ENCODE measurements around the gene MRPL53.
"Not testable (repeated sequence)": the region's sequence is repeated elsewhere in the genome, so short reads cannot be mapped to it uniquely, and the experiment has no call there.

MRPL53 gene

DNA sequence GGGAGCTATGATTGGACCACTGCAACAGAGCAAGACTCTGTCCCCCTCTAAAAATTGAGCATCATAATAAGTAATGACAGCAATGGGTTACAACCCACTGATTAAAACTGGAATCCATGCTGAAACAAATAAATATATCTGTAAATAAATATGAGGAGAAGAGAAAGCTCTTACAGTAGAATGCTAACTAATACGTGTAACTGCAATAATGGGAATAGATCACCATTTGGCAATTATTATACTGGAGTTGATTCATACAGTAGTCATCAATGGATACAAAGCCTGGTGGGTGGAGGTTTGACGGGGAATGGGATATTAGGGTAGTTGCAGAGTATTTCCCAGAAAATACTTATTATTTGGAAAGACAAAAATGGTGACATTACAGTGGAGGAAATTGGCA, 23.7 kb downstream of the MRPL53 start:
- DNase-seq (ENCODE audit: low spot score) = no peak

DNA sequence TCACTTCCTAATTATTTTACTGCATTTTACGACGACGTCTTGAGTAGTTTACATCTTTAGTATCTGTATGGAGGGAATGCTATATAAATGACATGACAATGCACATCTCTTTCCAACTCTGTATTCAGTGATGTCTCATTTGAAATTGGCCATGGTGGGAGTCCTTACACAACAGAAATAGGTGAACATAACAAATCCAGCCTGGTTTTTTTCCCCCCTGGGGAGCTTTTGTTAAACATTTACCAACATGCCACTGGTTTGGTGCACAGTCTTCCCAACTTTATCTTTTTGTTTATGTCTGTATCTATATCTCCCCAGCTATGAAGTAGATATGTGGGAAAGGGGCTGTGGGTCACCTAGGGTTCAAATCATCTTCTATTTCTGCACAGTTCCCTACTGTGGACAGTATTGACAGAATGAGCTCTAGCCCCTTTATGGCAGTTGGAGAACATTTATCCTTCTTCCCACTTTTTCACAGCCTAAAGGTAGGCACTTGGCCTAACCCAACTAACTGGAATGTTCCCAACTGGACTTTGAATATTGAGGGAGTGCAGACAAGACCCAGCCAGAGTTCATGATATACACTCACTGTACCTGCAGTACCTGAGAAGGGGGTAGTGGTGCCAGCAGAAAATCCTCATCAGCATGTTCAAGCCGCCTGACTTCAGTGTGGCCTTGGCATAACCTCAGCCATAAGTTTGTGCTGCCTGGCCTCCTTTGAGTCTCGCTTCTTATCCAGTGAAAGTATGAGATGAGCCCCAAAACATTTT, 25.1 kb downstream of the MRPL53 start:
- no peak for DNase-seq (ENCODE audit: low spot score)

DNA sequence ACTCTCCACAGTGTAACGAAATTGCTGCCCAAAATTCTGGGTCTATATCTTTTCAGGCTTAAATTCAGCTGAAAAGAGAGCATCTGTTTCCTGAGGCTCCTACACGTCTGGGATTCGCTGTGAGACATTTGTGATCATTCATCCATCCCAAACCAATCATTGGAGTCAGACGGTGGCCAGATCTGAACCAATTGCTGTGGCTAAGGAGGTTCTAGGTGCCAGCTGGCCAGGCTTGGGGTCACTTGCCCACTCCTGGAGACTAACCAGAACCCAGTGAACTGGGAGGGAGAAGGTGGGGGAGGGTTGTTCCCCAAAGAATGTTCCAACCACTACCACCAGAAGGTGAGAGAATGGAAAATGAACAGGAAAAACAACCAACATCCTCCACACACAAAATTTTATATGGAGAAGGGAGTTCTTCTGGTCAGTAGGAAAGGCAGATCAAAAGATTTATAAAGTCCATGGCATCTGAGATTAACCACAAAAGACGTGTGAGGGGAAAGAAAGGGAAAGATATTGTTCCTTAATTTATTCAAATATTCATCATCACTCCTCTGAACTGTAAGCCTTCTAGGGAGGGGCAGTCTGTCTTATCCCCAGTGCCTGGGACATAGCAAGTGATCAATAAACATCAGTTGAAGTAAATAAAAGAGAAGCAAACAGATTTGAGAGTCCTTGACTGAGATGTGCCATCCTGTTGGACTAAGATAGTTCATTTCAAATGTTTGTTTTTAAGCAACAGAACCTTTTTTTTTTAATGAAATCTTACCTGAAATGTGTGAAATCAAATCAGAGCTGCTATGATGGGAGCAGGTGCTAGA, 27.8 kb downstream of the MRPL53 start:
- DNase-seq (ENCODE audit: low spot score) = no peak

DNA sequence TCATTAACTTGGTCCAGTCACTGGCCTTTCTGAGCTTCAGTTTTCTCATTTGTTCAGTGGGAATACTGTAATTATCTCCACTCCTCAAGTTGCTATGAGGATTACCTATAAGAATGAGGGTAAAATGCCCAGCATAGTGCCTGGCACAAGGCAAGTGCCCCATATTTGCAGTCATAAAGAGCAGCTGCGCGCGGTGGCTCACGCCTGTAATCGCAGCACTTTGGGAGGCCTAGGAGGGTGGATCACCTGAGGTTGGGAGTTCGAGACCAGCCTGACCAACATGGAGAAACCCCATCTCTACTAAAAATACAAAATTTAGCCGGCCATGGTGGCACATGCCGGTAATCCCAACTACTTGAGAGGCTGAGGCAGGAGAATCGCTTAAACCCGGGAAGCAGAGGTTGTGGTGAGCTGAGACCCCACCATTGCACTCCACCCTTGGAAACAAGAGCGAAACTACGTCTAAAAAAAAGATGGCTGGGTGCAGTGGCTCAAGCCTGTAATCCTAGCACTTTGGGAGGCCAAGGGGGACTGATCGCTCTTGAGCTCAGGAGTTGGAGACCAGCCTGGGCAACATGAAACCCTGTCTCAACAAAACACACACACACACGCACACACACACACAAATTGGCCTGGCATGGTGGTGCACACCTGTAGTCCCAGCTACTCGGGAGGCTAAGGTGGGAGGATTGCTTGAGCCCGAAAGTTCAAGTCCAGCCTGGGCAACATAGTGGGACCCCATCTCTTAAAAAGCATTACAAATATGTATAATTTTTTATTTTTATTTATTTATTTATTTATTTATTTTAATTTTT, 29.8 kb downstream of the MRPL53 start:
- DNase-seq (ENCODE audit: low spot score) = not testable (repeated sequence)

DNA sequence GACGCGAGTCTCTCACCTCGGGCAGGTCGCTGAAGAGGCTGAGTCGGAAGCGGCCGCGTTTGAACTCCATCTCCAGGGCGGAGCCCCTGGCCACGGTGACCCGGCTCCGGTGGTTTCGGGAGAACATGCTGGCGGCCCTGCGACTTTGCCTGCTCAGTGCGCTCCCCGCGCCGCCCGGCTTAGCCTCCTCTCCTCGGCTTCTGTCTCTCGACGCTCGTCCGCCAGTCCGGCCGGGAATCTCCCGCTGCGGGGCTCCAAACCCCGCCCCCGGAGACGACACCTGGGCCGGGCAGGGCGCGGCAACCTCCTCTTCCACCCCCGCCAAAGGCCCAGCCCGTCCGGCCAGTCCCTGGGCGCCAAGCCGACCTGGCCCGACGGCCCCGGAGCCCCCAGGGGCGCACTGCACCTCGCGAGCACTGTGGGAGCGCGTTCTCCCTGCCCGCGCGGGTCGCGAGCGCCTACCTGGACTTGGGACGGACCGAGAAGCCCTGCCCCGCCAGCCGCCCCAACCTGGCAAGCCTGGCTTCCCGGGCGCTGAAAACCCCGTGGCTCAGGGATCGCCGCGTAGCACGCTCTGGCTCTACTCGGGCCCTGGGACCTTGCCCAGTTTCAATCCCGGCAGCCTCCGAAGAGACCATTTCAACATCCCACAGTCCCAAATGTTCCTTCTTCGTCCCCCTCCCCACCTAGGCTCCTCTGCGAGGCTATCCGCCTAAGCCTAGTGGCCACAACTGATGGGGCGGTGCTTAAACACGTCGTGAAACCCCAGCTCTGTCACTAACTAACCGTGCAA, 30.6 kb downstream of the MRPL53 start, which contains the start of gene RTKN:
Gene RTKN, minus strand, starts transcription at position 248 of the 793 bp plus-strand sequence. Its CDS starts 121 bp downstream, at position 127.
- DNase-seq (ENCODE audit: low spot score) = peak; percentile 14

DNA sequence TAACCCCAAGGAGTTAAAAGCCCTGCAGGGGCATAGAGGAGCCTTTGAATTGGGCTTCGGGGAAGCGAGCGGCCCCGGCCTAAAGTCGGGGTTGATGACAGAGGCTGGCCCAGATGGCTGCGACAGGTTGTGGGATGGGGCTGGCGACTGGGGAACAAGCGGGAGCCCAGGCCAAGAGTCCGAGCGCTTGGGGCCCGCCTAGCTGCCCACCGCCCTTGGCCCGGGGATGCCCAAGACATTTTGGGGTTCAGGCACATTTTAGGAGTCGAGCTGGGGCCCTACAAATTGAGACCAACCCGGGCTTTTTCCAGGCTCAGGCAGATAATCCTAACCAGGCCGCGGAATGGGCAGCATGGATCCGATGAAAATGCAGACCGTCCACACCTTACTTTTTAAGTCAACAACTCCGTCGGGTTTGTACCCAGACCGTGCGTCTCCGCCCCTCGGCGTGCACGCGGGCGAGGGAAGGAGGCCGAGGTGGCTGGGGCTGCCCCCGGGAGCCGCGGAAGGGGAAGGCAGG, 31.2 kb downstream of the MRPL53 start:
- DNase-seq (ENCODE audit: low spot score) = no peak

DNA sequence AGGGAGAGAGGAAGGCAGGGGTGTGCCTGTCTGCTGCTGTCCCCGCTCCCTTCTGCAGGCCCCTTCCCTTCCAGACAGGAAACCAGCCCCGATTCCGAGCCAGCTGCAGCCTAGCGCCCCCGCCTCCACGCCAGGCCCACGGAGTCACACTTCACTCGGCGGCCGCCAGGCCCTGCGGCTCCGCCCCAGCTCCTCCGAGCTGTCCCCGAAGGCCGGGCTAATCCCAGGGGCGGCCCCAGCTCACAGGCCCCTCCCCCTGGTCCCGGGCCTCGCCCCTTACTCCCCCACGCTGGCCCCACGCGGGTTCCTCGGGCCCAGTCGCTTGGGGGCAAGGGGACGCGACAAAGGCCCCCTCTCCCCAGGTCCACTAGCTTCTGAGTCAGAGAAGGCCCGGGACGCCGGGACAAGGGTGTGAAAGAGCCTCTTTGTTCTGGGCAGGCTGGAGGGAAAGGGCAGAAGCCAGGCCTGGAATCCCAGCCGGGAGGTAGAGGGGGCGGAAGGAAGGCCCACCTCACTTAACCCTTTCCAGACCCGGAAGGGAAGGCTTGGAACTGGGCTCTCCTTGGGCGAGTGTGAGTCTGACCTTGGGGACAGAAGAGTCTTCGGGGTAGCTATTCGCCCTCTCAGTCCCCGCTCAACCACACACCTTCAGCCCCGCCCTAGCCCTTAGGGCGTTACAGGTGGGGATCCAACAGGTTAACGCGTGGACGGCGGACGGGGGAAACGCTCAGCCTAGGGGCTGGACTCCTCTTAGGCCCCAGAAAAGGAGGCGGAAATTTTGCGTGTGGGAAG, 31.9 kb downstream of the MRPL53 start:
- peak; percentile 16 for DNase-seq (ENCODE audit: low spot score)

DNA sequence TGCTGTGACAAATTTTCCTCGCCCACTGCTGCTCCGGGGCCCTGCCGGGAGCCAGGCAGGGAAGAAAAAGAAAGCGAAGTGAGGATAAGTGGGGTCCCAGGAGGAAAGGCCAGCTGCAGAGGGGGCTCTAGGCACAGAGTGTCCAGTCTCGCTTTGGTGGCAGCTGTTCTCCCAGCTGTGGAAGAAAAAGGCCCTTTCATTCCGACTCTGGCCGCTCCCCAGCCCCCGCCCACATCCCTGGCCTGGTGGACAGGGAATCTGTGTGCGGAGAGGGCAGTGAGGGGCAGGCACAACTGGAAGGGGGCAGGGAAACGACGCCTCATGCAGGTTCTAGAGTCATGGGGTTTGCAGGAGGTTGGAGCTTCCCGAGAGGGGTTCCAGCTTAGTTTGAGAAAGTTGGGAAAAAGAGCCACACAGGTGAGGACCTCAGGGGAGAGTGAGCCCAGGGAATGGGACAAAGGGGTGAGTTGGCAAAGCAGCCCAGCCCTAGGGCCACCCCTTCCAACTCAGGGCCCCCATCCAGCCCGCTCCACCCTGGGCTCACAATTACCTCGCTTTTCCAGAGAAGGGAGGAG, 32.6 kb downstream of the MRPL53 start:
- DNase-seq (ENCODE audit: low spot score) = no peak

DNA sequence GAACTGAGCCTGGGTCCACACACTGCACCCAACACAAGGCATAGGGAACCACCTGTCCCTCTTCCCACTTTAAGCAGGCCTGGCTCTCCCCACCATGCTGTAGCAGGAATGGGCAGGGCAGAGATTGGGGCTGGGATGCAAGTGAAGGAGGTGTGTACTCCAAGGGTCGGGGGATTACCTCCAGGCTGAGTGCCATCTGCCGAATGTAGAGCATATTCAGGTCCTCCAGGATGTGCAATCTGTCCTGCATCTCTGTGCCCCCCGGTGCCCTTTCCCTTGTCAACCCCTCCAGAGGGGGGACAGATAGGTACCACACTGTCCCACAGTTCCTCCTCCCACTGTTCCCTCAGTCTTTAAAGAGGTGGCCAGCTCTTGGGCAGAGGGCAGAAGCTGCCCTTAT, 33.1 kb downstream of the MRPL53 start:
- no peak for DNase-seq (ENCODE audit: low spot score)

DNA sequence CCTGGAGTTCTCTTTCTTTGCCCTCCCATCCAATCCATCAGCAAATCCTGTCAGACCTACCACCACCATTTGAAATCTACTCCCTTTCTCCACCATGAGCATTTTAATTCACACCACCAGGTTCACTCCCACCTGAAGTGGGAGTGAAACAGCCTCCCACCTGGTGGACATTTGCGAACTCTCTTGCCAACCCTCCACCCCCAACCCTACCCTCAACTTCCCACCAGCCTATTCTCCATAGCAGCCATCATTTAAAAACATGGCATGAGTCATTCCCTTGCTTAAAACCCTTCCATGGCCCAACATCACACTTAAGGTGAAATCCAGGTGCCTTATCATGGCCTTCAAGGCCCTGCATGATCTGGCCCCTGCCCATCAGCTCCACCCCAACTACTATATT, 34.2 kb downstream of the MRPL53 start:
- DNase-seq (ENCODE audit: low spot score) = no peak

DNA sequence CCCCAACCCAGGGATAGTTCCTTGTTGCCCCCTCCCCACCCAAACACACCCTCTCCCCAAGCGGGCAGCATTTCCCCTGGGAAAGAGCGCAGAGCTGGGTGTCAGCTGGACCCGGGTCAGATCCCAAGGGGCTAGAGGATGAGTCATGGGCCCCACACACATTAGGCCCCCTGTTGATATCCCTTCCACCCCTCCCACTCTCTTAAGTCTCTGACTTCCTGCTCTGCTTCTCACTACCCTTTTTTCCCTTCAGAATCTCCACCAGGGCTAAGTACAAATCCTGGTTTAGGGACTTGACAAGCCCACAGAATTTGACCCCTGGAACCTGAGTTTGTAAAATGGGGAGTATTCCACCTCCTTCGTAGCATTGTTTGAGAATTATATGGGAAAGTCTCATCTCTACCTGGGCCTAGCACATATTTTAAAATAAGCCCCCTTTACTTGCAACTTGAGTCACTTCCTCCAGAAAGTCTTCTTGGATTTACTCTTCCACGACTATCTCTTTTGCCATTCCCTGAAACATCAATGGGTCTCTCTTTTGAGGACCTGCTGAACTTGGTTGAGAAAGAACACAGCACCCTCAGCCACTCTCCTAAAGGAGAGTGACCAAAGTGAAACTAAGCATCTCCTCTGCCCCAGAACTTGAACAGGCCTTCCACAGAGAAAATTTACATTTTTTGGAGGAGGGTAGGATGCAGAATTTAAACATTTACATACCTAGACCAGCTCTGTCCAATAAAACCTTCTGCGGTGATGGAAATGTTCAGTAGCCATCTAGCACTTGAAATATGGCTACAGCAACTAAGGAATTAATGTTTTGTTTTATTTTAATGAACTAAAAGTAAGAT, 35.4 kb downstream of the MRPL53 start:
- no peak for DNase-seq (ENCODE audit: low spot score)

DNA sequence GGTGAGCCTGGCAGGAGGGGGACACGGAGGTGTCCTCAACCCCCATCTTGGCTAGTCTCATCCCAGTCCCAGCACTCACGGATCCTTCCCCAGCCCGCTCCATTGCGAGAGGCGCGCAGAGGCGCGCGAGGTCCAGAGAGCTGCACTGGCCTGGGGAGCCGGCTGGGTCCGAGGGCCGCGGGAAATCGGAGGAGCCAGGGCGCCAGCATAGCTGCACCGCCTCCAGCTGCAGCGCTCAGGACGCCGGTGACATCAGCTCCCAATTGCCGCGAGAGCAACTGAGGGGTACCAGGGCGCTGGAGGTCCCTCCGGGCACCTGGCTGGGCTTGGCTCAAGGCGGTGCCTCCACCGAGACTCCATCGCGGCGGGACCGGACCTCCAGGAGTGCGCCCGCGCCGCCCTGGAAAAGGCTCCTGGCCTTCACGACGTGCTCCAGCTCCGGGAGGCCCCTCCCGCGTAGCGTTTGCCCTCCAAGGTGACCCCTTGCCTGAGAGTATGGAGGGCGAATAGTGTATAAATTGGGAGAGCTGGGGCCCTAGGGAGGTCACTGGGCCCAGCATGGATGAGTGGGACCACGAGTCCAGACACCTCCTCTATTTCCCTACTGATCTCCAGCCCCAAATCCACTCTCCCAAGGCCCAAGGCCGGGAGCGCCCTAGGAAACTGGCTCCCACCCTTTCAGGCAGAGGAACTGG, 36.2 kb downstream of the MRPL53 start:
- no peak for DNase-seq (ENCODE audit: low spot score)

DNA sequence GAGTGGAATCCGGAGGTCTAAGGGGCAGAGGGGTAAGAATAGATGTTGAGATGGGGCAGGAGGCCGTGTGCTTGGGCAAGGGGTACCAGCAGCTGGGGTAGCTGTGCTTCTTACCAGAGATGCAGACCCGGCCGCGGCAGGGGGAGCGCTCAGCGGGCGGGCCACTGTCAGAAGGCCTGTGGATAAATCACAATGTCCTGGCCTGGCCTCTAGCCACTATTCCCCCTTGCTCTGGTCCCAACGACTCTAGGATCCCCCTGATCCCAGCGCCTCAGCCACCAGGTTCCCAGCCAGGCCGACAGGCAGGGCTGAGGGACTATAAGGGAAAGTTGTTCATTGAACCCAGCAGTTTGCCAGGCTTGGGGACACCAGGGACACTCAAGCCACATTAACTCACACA, 42.0 kb downstream of the MRPL53 start:
- no peak for DNase-seq (ENCODE audit: low spot score)

DNA sequence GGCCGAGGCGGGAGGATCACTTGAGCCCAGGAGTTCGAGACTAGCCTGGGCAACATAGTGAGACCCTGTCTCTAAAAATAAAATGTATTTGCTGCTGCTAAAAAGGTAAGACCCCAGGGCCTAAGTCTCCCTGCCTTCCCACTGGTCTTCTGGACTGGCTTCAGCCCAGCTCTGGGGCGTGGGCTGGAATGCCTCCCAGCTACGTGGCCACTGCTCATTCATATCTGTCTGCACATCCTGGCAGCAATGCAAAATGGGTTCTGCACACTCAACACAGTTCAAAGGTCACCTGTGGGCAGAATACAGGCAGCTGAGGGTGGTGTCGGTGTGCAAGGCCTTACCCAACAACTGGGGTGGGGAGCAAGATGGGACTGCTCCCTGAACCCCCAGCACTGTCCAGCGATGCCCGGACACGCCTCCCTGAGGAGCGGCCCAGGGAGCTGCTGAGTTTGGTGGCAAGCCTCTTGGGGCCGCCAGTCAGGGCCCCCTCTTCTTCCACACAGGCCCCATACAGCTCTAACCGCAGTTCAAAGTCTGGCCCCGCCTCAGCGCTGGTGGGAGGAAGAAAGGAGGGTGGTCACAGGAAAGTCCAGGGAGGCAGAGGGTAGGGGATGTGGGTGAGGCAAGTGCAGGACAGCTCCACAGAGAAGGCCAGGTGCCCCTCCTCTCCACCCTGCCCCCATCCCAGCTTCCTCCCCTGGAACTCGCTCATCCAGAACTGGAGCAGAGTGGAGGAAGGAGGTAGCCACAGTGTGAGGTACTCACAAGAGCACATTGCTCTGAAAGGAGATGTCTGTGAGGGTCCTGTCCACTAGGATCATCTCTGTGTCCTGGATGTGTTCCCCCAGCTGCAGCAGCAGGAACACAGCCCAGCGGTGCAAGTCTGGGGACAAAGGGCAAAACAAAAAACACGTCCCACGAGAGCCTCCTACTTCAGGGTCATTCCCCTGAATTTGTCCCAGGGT, 42.7 kb downstream of the MRPL53 start:
- no peak for DNase-seq (ENCODE audit: low spot score)

DNA sequence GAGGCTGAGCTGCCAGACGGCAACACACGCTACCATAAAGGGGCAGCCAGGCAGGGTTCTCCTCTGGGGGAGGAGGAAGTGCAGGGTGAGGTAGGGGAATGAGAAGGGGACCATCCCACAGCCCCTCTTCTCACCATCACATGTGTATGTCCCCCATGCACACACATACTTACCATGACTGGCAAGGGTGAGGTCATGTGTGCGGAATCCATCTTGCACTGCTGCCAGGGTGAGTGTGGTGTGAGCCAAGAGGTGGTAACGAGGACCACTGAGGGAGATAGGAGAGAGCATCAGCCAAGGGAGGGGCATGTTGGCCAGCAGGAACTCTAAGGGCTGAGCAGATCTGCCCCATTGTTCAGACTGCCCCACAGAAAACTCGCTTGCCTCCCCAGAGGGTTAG, 43.8 kb downstream of the MRPL53 start:
- no peak for DNase-seq (ENCODE audit: low spot score)

DNA sequence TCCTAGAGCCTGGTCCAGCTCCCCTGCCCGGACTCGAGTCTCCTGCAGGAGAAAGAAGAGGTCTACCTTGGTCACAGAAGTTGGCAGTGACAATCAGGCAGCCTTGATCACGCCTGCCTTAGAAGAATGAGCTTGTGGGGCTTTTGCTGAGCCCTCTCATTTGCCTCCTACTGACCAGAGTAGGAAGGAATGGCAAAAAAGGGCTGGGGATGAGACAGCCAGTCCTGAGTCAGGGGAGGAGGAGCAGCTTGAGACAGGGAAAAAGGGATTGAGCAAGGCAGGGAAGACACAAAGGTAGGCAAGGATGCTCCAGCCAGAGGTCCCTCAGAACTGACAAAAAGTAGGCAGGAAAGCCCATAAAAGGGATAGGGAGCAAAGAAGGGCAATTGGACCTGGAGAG, 44.9 kb downstream of the MRPL53 start:
- no peak for DNase-seq (ENCODE audit: low spot score)

DNA sequence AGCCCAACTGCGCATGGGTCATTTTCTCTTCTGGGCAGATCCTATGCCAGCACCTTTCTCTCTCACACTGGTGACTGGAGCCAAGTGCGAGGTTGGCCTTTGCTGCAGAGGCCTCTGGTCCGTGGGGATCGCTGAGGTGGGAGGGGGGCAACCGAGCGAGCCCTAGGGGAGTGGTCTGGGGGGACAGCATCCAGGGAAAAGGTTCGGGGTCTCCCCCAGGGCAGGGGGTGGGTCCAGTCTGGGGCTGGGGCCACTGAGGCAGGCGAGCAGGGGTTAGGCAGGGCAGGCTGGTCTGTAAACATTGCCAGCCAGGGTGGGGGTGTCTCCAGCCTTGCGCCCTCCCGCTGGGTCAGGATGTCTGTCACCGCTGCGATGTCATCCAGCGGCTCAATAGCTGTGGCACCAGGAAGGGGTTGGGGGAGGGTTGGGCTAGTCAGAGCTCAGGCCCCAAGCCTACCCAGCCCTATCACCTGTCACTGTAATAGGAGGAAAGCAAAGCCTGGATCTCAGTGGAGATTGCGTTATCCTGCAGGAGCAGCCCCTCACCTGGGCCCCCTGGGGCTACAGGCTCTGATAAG, 46.2 kb downstream of the MRPL53 start:
- DNase-seq (ENCODE audit: low spot score) = no peak

All from CD4-positive, alpha-beta T cell treated with Interleukin-15 for 4 hours (primary cell).